GM18951 (cell line): ENCODE data around the gene SPG7.

ENCODE experiments used
- POLR2A ChIP-seq: IDR thresholded peaks from 4 replicates; pipeline ENCODE4 v1.6.1; 2011; ENCODE audit warnings: mild to moderate bottlenecking; ENCODE audit not compliant: insufficient read length, insufficient read depth; ENCODE audit errors: extremely low read depth
- in situ Hi-C: fragments of 300-500 bp; cut with MboI; formaldehyde crosslinking; loops from one replicate; pipeline ENCODE4 v1.12.0; 2022; ENCODE audit warnings: low sequenced_read_pairs, mixed read lengths, inconsistent platforms; ENCODE audit not compliant: unreplicated experiment

The SPG7 gene

DNA sequence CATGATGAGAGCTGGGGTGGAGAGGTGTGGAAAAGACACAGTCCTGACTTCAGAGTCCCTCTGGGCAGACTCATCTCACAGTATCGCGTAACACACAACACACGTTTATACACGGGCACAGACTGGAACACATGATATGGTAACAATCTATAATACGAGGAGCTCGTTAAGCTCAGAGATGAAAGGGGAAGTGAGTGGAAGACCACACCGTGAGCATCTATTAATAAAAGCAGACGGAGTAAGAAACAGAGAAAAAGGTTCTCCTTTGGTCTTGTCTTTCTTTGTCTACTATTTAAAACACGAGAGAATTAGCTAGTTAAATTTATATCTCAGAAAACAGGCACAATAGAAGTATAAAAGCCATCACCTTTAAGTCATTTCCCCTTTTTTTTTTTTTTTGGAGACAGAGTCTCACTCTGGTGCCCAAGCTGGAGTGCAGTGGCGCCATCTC is 31.4 kb upstream of the SPG7 start:
- no peak for TF ChIP-seq POLR2A
- in situ Hi-C loops: no loop called here

GRCh38 chr16:89478576-89479221 is 29.5 kb upstream of the SPG7 start:
- TF ChIP-seq POLR2A: no peak
- in situ Hi-C loops: no loop called here

- TF ChIP-seq POLR2A: no peak
- in situ Hi-C loops: no loop called here
Measured at GRCh38 chr16:89481356-89481955, 26.7 kb upstream of the SPG7 start.

DNA sequence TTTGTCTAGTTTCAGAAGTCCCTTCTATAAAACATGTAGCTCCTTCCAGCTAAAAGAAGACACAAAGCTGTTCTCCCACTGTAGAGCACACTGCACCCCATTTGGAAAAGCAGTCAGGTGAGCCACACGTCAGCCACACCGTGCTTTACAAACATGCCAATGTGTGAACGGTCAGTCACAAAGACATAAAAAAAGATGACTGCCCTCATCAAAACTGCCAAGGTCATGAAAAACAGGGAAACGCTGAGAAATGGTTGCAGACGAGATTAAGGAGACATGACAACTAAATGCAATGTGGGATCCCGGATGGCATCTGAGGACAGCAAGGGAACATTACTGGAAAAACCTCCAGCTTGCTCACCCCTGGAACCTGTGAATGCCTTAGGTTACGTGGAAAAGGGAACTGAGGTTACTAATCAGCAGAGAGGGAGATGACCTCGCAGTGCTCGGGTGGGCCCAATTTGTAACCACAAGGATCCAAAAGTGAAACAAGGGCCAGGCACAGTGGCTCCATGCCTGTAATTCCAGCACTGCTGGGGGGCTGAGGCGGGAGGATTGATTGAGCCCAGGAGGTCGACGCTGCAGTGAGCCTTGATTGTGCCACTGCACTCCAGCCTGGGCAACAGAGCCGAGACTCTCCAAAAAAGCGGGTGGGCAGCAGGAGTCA is 25.9 kb upstream of the SPG7 start:
- TF ChIP-seq POLR2A: no peak
- in situ Hi-C loops: no loop called here

DNA sequence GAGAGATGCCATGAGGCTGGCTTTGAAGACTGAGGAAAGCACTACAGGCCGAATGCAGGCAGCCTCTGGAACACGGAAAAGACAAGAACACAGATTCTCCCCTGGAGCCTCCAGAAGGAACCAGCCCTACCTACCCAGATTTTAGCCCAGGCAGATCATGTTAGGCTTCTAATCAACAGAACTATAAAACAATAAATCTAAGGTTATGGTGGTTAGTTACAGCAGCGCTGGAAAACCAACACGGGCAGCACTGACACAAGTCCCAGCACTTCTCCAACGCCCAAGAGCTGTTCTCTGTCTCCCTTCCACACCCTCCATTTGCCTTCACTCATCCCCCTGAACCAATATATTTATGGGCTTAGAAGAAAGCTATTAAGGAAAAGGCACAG is 25.4 kb upstream of the SPG7 start:
- TF ChIP-seq POLR2A: no peak
- in situ Hi-C loops: no loop called here

GRCh38 chr16:89484041-89484501 is 24.1 kb upstream of the SPG7 start:
- in situ Hi-C loops: no loop called here

GRCh38 chr16:89484923-89485679 is 23.1 kb upstream of the SPG7 start:
- TF ChIP-seq POLR2A: no peak
- in situ Hi-C loops: no loop called here

More at GRCh38 chr16:89484041-89484501, 24.1 kb upstream of the SPG7 start:
- TF ChIP-seq POLR2A: no peak

- TF ChIP-seq POLR2A: no peak
- in situ Hi-C loops: no loop called here
Measured at GRCh38 chr16:89485701-89486246, 22.4 kb upstream of the SPG7 start.

DNA sequence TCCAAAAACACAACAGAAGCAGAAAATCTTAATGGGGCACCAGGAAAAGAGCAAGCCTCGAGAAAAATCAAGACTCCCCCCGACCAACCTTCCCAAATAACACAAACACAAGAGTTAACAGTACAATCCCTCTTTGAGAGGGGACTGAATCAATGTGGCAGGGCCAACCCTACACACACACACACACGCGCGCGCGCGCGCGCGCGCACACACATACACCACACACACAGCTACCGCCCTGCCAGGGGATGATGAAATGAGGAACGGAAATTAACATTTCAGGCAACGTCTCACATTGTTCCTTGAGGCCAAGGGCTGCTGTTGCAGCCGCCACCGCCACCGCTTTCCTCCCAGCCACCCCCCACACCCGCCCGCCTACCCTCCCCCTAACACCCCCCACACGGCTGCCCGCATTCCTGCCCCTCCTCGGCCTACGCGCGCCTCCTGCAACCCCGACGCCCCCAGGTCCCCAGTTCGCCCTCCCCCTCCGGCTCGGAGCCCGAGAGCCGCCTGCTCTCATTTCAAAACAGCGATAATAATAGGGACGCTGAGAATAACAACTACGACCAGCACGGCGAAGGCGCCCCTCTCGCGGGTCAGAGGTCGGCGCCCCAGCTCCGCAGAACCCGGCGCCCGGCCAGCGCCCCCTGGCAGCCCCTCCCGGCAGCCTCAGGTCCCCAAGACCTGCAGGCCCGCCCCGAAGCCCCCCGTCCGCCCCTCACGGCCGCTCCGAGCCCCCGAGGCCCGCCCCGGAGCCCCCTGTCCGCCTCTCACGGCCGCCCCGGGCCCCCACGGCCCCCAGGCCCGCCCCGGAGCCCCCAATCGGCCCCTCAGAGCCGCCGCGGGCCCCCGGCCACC is 18.9 kb upstream of the SPG7 start:
- in situ Hi-C loops: no loop called here

DNA sequence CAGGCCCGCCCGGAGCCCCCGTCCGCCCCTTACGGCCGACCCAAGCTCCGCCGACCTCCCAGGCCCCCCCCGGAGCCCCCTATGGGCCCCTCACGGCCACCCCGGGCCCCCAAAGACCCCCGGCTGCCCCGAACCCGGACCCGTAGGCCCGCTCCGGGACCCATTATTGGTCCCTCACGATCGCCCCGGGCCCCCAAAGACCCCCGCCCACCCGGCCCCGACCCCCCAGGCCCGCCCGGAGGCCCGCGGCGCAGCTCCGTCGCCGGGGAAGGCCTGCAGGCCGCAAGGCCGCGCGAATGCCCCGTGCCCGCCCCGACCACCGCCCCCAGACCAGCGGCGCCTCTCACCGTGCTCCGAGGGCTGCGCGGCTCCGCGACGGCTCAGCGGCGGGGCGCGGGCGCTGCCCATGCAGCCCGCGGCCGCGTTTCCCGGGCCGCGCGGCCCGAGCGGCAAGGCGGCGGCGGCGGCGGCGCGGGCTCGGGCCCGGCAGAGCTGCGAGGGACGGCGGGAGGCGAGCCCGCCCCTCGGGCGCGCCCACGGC is 18.2 kb upstream of the SPG7 start:
- in situ Hi-C loops: no loop called here
- no peak for TF ChIP-seq POLR2A

More for the DNA sequence above, 18.9 kb upstream of the SPG7 start:
- TF ChIP-seq POLR2A: peak; percentile 41

DNA sequence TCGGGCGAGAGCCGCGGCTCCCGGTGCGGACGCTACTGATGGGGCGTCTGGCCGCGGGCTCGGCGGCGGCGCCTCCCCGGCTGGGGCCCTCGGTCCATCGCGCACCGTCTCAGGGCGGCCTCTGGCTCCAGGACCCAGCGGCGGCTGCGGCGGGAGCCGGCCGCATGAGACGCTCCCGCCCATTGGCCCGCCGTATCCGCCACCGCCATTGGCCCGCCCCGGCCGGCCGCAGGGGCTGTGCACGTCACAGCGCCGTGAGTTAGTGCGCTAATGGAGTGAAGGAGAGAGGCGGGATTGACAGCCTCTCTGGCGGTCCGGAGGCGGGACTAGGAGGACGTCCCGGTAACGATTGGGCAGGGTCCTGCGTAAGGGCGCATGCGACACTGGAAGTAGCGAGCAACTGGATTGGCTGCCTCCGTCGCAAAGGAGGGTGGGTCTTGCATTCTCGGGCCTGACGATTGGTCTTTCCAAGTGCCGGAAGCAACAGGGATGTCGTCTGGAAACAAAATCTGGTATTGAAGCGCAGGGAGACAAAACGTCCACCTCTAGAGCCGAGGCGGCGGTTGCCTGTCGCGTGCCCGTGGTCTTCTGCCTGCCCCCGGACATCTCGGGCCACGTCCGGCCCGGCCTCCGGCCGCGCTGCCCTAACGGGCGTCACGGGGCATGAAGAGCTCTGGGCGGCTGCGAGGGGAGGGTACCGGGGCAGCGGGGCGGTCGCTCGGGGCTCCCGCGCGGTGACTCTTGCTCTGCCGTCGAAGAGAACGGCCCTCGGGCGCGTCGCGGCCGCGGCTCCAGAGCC is 17.6 kb upstream of the SPG7 start, which contains the start of gene ANKRD11:
Gene ANKRD11, minus strand, starts transcription at position 123 of the 799 bp plus-strand sequence. CDS start 173,542 bp downstream, outside the sequence.
- TF ChIP-seq POLR2A: peak; percentile 79
- in situ Hi-C loops: no loop called here
